GM12874 (cell line): ENCODE results near the gene SPIC.

Experiments used
- TF ChIP-seq, protein P1 (sequence below): IDR thresholded peaks from 2 replicates; pipeline ENCODE4 v1.5.1; 2011; ENCODE audit warnings: low read depth, mild to moderate bottlenecking, control low read depth, low read length, moderate library complexity; ENCODE audit not compliant: insufficient read depth

The SPIC gene

DNA sequence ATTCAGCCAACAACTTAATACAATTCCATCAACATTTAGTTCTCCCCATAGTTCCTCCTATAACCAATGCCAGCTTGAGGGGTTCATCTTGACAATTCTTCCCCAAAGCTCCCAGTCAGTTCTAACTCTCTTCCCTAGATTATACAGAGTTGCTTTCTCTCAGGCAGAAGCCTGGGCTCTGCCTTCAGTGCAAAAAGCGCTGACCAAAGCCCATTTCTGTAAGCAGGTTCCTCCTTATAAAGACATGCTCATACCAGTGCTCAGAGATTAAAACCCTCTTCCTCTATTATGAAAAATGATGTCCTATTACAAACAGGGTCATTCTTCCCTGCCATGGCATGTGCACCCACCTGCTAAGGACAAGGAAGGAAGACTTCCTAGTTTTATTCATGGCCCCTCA lies 16.2 kb downstream of the SPIC start:
- TF ChIP-seq, protein P1, sequence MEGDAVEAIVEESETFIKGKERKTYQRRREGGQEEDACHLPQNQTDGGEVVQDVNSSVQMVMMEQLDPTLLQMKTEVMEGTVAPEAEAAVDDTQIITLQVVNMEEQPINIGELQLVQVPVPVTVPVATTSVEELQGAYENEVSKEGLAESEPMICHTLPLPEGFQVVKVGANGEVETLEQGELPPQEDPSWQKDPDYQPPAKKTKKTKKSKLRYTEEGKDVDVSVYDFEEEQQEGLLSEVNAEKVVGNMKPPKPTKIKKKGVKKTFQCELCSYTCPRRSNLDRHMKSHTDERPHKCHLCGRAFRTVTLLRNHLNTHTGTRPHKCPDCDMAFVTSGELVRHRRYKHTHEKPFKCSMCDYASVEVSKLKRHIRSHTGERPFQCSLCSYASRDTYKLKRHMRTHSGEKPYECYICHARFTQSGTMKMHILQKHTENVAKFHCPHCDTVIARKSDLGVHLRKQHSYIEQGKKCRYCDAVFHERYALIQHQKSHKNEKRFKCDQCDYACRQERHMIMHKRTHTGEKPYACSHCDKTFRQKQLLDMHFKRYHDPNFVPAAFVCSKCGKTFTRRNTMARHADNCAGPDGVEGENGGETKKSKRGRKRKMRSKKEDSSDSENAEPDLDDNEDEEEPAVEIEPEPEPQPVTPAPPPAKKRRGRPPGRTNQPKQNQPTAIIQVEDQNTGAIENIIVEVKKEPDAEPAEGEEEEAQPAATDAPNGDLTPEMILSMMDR = no peak

GRCh38 chr12:101493556-101493955 lies 18.4 kb downstream of the SPIC start:
- TF ChIP-seq, protein P1 = no peak

- TF ChIP-seq, protein P1 = no peak
These were observed 23.1 kb downstream of the SPIC start for GRCh38 chr12:101498252-101498651.

GRCh38 chr12:101501410-101501995 lies 26.4 kb downstream of the SPIC start:
- TF ChIP-seq, protein P1 = no peak

DNA sequence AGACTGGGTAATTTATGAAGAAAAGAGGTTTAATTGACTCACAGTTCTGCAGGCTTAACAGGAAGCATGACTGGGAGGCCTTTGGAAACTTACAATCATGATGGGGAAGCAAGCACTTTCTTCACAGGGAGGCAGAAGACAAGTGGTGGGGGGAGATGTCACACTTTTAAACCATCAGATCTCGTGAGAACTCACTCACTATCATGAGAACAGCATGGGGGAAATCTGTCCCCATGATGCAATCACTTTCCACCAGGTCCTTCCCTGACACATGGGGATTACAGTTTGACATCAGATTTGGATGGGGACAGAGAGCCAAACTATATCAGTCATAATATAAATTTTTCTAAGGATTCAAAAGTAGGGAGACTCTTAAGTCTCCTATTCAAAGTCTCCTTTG lies 46.0 kb downstream of the SPIC start:
- TF ChIP-seq, protein P1 = no peak

DNA sequence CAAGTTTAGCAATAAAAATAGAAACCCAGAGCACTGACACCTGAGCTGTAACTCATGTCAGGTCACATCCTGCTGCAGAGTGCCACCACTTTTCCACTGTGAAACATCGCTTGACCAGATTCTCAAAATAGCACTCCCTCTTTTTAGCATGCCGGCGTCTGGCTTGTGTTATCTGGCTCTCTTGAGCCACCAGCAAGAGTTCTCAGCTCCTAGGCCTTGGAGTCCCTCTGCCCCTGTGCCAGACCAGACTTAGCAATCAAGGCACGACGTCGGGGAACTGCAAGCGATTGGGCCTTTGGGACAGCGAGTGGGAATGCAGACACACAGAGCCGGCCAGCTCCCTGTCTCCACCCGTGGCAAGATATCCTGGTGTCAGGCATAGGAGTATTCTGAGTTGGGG lies 52.5 kb downstream of the SPIC start:
- TF ChIP-seq, protein P1 = no peak

GRCh38 chr12:101536069-101536674 lies 61.0 kb downstream of the SPIC start:
- TF ChIP-seq, protein P1 = no peak
